Right lobe of liver (tissue), 4 donors: ENCODE data around the gene CFAP100.

Source experiments
- CTCF ChIP-seq, 4 donors: fragments of 200-600 bp in 3 of 4; fragments of 450-650 bp in 1 of 4; IDR thresholded peaks; one replicate each; pipeline versions ENCODE4 v1.5.1 to v1.8.0; 2016 to 2022; ENCODE audit warnings: antibody characterized with exemption in 4 of 4, mild to moderate bottlenecking in 2 of 4
- POLR2A ChIP-seq: fragments of 450-650 bp; IDR thresholded peaks from one replicate; pipeline ENCODE4 v1.6.1; 2017; ENCODE audit warnings: antibody characterized with exemption, mild to moderate bottlenecking
- donor health status: DM: no; HTN: no; CAD: no.
- donor health status: DM: no; HTN: no; CAD: no.
- donor health status: DM: no; HTN: yes; CAD: no.

- no peak for TF ChIP-seq CTCF (IDR thresholded peaks at IDR 0.05)
- no peak for TF ChIP-seq POLR2A
These were observed 18.3 kb upstream of the CFAP100 start for GRCh38 chr3:126376444-126376843.
